Effector CD4-positive, alpha-beta T cell (primary cell): ENCODE measurements around the gene CUTC.

ENCODE experiments used
- DNase-seq: peaks from one replicate; pipeline ENCODE4 v3.0.0-alpha.2; 2020

The CUTC gene

DNA sequence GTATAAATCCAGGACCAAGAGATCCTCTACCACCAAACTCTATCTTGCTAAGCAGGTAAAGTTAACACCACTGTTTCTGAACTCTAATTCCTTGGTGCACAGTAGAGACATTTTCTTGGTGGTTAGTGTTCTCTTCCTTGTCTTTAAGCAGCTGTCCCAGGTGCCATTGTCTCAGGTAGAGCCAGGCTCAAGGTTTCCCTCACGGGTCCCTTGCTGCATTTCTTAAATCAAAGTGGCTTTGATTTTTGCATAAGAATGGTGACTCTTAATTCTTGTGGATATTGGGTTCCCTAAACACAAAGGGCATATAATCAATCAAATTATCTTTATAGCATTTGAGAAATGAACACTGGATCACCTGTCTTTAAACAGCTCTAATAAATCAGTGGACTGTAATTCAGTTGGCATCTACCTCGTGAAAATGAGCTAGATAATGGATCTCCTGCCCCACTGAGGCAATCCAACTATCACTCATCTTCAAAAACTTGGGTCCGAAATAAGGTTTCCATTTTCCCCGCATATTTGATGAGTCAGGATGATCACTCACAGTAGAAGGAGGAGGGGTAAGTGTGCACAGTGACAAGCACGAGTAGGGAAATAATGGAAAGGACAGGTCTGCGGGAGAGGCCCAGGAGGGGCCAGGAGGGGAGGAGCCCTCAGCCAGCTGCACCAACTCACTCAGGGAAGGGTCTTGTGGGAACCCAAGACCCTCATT lies 52.9 kb downstream of the CUTC start:
- DNase-seq = no peak

DNA sequence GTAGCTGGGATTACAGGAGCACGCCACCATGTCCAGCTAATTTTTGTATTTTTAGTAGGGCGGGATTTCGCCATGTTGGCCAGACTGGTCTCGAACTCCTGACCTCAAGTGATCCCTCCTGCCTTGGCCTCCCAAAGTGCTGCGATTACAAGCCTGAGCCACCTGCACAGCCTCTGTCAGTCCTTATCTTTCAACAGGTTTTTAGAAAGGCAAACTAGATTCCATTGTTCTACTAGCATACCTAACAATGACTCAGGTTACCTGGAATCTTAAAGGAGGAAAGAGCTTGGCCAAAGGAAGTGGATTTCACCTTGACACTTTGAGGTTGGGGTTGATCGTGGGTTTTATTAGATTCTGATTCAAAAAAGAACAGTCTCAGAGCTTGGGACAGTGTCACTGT lies 53.6 kb downstream of the CUTC start:
- no peak for DNase-seq

DNA sequence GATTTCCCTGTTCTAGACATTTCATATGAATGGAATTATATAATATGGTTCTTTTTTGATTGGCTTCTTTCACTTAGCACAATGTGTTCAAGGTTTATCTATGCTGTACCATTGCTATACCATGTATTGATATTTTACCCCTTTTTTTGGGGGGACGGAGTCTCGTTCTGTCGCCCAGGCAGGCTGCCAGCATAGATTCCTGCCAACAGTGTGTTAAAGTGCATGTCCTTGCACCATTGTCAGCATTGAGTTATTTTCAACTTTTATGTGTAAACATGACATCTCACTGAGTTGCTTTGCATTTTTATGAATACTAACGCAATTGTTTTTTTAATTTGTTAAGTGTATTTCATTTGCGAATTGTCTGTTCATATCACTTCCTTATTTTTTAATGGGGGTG lies 55.3 kb downstream of the CUTC start:
- no peak for DNase-seq

DNA sequence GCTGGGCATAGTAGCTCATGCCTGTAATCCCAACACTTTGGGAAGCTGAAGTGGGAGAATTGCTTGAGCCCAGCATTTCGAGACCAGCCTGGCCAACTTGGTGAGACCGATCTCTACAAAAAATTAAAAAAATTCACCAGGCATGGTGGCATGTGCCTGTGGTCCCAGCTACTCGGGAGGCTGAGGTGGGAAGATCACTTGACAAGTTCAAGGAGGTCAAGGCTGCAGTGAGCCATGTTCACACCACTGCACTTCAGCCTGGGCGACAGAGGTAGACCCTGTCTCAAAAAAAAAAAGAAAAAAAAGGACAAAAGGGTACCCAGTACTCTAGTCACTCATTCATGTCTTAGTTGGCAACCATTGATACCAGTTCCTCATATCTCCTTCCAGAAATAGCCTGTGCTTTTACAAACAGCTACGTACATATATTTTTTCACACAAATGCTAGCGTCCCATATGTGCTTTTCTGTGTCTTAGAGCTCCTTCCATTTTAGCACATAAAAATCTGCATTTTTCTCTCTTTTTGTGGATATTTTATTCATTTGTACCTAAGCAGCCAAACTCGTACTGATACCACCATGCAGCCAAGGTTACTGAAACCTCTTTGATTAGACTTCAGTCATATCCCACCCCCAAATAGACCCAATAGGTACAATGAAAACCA lies 55.9 kb downstream of the CUTC start:
- no peak for DNase-seq

DNA sequence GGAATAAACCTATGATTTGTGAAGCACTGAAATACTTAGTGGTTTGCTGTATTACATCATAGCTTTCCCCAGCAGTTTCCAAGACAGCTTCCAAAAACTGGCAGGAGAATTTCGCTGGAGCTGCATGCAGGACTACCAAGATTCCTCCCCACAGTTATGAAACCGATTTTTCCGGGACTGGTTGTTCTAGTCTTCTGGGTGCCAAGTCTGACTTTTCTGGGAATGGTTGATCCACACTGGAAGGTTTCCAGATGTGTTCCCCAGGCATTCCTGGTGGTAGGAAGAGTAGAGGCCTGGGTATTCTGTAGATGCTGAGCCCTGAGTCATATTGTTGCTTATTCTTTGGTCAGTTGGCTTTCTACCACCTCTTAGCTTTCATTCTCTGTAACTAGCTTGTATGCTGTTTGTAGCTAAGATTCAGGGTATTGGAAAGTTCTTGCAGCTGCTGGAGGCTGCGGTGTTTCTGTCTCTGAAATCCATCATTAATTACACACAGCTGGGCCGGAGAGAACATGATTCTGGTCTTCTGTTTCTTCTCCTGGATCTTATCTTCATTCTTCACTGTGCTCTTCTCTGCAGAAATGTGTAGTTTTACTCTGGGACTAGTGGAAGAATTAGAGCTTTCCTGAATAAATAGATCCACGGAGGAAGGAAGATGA lies 56.7 kb downstream of the CUTC start:
- DNase-seq = no peak

DNA sequence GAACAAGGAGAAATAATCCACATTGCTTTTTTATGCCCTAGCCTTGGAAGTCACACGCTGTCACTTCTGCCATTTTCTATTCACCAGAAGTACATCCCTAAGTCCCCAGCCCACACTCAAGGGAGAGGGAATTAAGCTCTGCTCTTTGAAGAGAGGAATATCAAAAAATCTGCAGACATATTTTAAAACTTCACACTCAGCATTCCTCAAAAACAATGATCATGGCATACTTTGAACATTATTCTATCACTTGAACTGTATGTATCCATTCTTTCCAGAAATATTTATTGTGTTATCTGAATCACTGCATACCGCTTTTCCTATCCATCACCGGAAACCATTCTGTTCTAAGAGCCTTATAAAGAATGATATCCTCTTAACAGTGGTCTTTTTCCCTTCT lies 59.8 kb downstream of the CUTC start:
- no peak for DNase-seq

DNA sequence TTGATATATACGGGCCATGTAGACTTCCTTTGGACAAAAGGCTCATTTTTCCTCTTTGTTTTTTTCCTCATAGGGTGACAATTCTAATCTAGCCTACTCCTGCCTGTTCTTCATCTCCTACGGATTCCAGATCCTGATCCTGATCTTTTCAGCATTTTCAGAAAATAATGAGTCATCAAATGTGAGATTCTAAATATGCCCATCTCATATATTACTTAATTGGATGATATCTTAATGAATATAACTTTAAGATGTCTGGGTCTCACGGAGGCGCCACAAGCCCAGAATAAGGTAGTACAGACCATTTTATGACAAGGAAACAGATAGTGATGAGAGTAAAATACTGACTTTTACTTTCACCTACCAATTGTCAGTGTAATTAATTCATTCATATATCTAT lies 61.8 kb downstream of the CUTC start:
- DNase-seq = no peak

DNA sequence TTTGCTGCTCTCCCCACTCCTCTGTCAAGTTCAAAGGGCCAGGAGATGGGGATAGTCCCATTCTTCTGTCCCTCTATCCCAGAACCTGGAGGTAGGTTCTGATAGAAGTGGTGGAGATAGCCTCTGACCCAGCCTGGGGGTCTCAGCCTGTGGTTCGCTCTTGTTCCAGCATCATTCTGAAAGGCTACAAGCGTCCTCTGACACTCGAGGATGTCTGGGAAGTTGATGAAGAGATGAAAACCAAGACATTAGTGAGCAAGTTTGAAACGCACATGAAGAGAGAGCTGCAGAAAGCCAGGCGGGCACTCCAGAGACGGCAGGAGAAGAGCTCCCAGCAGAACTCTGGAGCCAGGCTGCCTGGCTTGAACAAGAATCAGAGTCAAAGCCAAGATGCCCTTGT lies 64.9 kb downstream of the CUTC start:
- no peak for DNase-seq

DNA sequence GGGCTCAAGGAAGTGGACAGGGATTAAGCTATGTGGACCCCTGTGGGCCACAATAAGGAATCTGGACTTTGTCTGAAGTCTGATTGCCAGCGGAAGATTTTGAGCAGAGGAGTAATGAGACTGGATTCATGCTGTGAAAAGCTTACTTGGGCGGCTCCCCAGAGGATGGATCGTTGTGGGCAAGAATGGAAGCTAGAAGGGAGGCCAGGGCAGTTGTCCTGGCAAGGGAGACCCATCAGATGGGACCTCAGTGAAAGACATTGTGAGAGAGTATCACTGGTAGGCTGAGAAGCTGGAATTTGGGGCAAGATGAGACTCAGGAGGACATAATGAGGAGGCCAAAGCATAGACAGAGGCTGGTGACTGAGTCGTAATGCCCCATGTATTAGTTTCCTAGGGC lies 66.0 kb downstream of the CUTC start:
- no peak for DNase-seq

DNA sequence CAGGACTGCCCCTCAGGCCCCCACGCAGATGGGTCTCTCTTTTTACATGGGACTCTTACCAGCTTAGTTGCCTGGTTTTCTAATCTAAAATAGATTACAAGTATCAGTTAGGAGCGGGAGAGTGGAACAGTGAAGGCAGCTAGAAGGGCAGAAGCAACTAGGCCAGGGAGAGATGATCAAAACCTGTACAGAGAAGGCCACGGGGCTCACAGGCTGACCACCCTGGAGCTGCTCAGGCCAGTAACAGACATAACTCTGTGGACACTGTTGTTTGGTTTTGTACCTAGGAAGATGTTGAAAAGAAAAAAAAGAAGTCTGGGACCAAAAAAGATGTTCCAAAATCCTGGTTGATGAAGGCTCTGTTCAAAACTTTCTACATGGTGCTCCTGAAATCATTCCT lies 66.9 kb downstream of the CUTC start:
- DNase-seq = no peak

DNA sequence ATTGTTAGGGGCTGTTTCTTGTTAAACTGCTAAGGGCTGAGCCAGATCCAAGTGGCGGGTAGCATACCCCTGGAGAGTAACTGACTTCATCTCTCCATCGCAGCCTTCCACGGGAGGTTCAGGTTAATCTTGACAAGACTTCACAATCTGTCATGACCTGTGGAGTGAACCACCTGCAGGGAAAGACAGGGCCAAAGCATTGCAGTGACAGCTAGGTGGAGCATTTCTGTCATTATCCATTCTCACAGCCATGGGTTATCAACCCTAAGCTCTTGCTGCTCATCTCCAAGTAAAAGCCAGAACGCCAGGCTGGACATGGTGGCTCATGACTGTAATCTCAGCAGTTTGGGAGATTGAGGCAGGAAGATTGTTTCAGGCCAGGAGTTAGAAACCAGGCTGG lies 67.6 kb downstream of the CUTC start:
- no peak for DNase-seq

DNA sequence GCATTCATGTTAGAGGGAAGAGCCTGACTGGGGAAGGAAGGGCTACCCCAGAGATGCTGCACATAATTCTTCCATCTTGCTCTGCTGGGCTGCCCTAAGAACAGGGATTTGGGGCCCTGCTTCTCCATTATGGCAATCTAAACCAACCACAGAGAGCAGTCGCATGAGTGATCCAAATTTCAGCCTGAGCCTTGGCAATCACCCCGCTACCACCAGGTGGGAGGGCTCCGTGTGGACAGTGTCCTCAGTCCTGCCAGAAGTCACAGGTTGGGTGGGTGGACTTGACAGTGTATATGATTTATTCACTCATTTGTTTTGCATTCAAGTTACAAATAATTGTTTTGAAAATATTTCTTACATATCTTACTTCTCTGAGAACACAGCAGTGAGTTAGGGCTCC lies 72.4 kb downstream of the CUTC start:
- DNase-seq = no peak

DNA sequence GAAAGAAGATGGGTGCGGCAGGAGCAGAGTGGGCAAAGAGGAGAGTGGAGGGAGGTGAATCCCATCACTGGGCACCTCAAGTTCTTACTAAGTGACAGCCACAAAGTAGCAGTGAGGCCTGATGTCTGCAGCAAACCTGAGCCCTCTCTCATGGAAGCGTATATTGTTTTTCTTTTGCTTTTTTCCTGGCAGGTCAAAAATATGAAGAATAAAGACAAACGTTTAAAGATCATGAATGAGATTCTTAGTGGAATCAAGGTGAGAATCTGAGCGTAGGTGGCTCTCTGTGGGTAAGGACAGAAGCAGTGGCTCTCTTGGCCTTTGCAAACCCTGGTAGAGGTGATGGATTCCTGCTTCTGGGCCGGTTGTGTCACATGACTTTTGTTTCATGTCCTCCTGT lies 73.2 kb downstream of the CUTC start:
- DNase-seq = no peak
